IPS-NIHi7 (cell line): ENCODE data around the gene SLC49A4.

Experiments used
- DNase-seq: peaks from one replicate; pipeline ENCODE4 v3.0.0; 2012; ENCODE audit warnings: mixed read lengths; ENCODE audit errors: extremely low spot score

SLC49A4 gene

DNA sequence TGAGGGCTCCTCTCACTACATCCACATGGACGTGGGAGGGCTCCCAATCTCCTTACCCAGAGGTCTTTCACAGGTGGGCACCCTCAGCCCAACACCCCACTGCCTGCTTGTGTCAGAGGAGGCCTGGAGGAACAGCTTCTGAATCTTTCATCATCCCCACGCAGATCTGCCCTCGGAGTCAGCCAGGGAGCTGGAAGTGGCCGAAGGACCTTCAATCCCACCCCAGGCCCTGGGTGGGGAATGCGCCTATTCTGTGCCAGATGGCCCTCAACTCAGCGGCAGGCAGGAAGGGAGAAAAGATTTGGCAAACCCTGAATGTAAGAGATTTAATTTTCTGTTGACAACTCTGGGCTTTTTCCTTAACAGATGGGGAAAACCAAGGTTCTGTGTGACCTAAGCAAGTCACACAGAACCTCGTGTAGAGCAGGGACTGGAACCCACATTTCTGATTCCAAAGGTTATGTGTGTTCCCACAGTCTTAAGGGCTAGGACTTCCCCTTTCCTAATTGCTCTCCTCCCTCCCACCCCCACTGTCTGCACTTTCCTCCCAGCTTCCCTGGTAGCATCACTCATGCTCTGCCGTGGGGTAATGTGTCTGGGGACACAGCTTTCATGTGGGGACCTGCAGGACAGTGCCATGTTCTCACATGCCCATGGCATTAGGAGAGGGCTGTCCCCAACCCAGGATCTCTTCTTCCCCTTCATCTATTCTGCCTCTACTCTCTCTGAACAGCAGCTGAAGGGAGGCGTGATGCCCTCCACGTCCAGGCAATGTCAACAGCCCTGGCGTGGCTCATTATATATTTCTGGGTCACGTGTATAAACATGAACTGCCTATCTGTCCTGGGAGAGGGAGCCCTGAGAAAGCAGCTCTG is 134.6 kb downstream of the SLC49A4 start:
- no peak for DNase-seq

DNA sequence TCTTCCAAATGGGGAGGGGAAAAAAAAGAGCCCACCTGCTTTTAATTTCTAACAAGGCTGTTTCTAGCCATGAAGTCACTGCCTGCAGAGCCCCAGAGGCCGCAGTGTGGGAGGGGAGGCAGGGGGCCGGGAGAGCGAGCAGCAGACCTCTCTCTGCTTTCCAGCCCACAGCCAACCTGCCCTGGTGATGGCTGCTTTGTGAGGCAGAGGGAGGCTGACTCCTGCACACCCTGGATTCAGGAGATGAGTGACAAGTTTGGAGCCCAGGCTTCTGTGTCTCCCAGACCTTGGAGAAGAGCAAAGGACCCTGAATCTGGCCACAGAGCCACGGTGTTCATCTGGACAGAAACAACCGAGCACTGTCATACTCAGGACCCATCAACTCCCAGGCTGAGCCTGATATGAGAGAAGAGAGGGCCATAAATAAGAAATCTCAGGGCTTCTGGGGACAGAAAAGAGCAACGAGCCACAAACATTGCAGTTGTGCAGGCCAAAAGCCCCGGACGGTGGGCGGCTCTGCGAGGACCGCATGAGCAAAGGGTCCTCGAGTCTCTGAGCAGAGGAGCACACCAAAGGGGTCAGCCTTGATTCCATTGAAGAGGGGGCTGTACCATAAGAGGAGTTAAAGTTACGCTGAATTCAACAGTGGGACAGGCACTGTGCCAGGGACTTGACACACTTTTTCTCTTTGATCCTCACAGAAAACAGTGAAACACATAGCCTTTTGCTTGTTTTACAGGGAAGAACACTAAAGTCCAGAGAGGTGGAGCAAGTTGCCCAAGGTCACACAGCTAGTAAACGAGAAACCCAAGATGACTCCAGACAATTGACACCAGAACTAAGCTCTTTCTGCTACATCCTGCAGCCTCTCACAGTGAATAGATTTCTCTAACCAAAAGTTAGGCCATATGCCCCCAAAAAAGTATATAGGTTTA is 135.5 kb downstream of the SLC49A4 start:
- no peak for DNase-seq
